Vagina (tissue), 2 donors: ENCODE measurements around the gene BCR. TPM values are rescaled to one million over a fixed set of nuclear protein-coding genes. Genes with fewer than 3 reads are reported as not detected.

ENCODE experiments used
- DNase-seq, 2 donors: peaks; one replicate each; pipeline ENCODE4 v3.0.0-alpha.2; 2017; ENCODE audit errors: extremely low spot score in 2 of 2
- H3K27ac ChIP-seq: fragments of 200-600 bp; sonication (generic); one replicate; pipeline ENCODE4 v1.5.1; 2019
- H3K27me3 ChIP-seq: fragments of 200-600 bp; sonication (generic); one replicate; pipeline ENCODE4 v1.5.1; 2019
- H3K36me3 ChIP-seq, 2 donors: fragments of 200-600 bp; sonication (generic); one replicate each; pipeline ENCODE4 v1.5.1; 2017 to 2019
- H3K4me1 ChIP-seq: fragments of 200-600 bp; sonication (generic); one replicate; pipeline ENCODE4 v1.5.1; 2019
- H3K4me3 ChIP-seq, 2 donors: fragments of 200-600 bp; sonication (generic); 1 replicate in 1 of 2; 2 replicates in 1 of 2; pipeline ENCODE4 v1.5.1; 2016 to 2019
- H3K9me3 ChIP-seq: fragments of 200-600 bp; sonication (generic); one replicate; pipeline ENCODE4 v1.5.1; 2019
- POLR2A ChIP-seq, 2 donors: fragments of 450-650 bp; IDR thresholded peaks; one replicate each; pipeline ENCODE4 v1.6.1; 2017; ENCODE audit warnings: antibody characterized with exemption in 2 of 2, mild to moderate bottlenecking in 2 of 2, moderate library complexity in 2 of 2
- POLR2AphosphoS5 ChIP-seq, 2 donors: sonication (generic); formaldehyde crosslinking; IDR thresholded peaks; one replicate each; pipeline ENCODE4 v1.9.0; 2017; ENCODE audit warnings: antibody characterized with exemption in 2 of 2, mild to moderate bottlenecking in 2 of 2, low read depth in 1 of 2; ENCODE audit not compliant: insufficient read depth in 1 of 2
- intact Hi-C: fragments of 100-400 bp; cut with DNase I; formaldehyde crosslinking; loops from one replicate; pipeline ENCODE4 v1.15.1; 2023
- total RNA-seq: library from RNA; depleted of rRNA; stranded (reverse); fragments of >200 nt; gene quantifications from one replicate; pipeline ENCODE4 v1.2.3, GENCODE V29; 2016
- TF ChIP-seq, protein P1 (sequence below), 3 experiments: fragments of 450-650 bp in 2 of 3; fragments of 200-600 bp in 1 of 3; sonication (generic) in 1 of 3; IDR thresholded peaks; one replicate each; pipeline ENCODE4 v1.5.1; 2017 to 2019; ENCODE audit warnings: antibody characterized with exemption in 3 of 3, mild to moderate bottlenecking in 2 of 3, moderate library complexity in 2 of 3

The BCR gene
- total RNA-seq, 1 donor from 2014 or later = 52.5 TPM

DNA sequence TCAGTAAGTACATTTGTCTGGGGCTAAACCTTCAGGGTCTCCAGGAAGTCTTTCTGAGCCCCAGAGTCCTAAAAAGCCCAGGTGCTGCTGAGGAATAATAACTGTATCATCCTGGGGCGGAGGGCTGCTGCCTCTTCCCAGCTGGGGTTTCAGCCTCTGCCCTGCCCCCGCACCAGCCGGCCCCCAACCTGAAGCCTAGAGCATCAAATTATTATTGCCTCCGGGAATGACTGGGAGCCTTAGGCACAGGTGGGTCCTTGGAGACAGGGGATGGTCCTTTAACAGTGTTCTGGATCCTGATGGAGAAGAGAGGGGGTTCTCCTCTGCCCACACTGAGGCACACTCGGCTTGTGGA, 64.4 kb downstream of the BCR start:
- no peak overlapping the region for H3K4me3 ChIP-seq
- TF ChIP-seq POLR2AphosphoS5 (IDR thresholded peaks at IDR 0.05; ENCODE audit: insufficient read depth in 1 of 2, low read depth in 1 of 2) (no peak), POLR2A (IDR thresholded peaks at IDR 0.05) (no peak)
- TF ChIP-seq, protein P1, sequence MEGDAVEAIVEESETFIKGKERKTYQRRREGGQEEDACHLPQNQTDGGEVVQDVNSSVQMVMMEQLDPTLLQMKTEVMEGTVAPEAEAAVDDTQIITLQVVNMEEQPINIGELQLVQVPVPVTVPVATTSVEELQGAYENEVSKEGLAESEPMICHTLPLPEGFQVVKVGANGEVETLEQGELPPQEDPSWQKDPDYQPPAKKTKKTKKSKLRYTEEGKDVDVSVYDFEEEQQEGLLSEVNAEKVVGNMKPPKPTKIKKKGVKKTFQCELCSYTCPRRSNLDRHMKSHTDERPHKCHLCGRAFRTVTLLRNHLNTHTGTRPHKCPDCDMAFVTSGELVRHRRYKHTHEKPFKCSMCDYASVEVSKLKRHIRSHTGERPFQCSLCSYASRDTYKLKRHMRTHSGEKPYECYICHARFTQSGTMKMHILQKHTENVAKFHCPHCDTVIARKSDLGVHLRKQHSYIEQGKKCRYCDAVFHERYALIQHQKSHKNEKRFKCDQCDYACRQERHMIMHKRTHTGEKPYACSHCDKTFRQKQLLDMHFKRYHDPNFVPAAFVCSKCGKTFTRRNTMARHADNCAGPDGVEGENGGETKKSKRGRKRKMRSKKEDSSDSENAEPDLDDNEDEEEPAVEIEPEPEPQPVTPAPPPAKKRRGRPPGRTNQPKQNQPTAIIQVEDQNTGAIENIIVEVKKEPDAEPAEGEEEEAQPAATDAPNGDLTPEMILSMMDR (IDR thresholded peaks at IDR 0.05) = no peak
- peaks cover 28% of the 10 kb centered on the region for H3K4me1 ChIP-seq
- H3K36me3 ChIP-seq = no peaks in the 10 kb centered on the region
- no peak for DNase-seq
- H3K27me3 ChIP-seq = no peaks in the 10 kb centered on the region
- no peak overlapping the region for H3K27ac ChIP-seq
- no peaks in the 10 kb centered on the region for H3K9me3 ChIP-seq
- intact Hi-C loops = no loop called here

DNA sequence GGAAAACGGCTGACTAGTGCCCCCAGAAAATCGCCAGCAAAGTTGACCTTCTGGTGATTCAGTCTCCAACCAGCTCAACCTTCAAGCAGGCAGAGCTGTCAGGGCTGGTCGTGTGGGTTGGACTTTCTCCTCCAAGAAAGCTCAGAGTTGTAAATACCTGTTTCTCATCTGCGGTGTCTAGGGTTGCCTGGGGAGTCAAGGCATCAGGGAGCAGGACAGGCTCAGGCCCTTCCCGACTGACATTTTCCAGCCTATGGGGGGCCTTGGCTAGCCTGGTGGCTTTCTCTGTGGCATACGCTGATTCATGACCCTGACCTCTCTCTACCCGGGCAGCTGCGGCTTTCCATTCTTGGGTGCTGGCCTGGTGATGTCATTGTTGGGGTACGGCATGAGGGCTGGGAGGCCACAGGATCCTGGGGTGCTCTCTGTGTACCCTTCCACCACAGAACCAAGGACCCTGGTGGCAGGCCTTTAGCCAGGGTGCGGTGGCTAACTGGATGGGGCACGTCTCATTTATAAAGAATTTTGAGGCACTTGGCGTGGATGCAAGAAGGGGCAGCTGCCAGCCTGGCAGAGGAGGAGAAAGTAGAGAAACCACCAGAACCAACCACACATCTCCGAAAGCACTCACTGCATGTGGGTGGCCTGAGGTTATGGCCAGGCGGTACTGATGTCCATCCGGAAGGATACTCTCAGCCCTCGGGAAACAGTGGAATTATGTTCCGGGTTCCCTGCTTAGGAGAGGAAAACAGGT, 64.9 kb downstream of the BCR start:
- H3K36me3 ChIP-seq = no peaks in the 10 kb centered on the region
- intact Hi-C loops = no loop called here
- TF ChIP-seq POLR2A (IDR thresholded peaks at IDR 0.05) (no peak), POLR2AphosphoS5 (IDR thresholded peaks at IDR 0.05; ENCODE audit: insufficient read depth in 1 of 2, low read depth in 1 of 2) (no peak)
- TF ChIP-seq, protein P1 (IDR thresholded peaks at IDR 0.05) = no peak
- no peak overlapping the region for H3K27ac ChIP-seq
- H3K4me1 ChIP-seq = peaks cover 28% of the 10 kb centered on the region
- no peaks in the 10 kb centered on the region for H3K27me3 ChIP-seq
- H3K4me3 ChIP-seq = no peak overlapping the region
- no peak for DNase-seq
- no peaks in the 10 kb centered on the region for H3K9me3 ChIP-seq

DNA sequence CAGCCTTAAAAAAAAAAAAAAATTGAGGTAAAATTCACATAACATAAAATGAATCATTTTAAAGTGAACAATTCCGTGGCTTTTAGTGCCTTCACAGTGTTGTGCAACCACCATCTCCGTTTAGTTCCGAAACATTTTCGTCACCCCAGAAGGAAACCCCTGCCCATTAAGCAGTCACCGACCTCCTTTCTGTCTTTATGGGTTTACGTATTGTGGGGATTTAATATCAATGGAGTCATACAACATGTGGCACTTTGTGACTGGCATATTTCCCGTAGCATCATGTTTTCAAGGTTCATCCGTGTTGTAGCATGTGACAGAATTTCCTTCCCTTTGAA, 65.5 kb downstream of the BCR start:
- H3K27ac ChIP-seq = no peak overlapping the region

DNA sequence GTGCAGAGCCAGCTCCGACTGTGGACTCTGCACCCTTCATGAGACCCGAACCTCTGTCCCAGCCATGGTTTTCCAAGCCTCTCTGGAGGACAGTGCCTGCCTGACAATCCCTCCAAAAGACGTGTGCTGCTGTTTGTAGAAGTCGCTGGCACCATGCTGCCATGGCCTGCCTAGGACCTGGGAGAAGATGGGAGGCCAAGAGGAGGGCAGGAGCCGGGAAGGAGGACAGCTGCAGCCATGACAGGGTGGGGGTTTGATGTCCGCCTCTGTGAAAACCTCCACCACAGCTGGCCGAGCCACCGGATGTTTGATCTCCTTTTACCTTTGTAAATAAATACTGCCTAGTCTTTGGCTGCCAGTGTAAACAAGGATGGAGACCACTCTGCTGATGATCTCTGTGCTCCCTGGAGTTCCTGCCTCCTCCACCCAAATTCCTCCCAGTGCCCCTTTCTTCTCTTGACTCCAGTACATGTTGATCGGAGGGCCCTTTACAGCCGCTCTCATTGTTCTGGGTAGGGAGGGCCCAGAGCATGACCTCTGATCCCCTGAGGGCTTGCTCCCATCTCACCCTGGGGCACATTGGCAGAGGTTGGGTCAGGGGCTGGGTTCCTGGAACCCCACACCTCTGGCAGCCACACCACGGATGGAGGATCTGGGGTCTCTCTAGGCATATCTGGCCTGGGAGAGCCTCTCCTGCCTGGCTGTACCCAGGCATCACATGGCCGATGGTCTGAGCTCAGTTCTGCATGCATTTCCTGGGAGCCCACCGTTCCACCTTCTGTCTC, 66.9 kb downstream of the BCR start:
- no peak overlapping the region for H3K27ac ChIP-seq
- H3K36me3 ChIP-seq = no peaks in the 10 kb centered on the region
- H3K4me1 ChIP-seq = peaks cover 14% of the 10 kb centered on the region
- DNase-seq = no peak
- no peaks in the 10 kb centered on the region for H3K9me3 ChIP-seq
- intact Hi-C loops = no loop called here
- no peak overlapping the region for H3K4me3 ChIP-seq
- no peaks in the 10 kb centered on the region for H3K27me3 ChIP-seq
- TF ChIP-seq, protein P1 (IDR thresholded peaks at IDR 0.05) = no peak
- no peak for TF ChIP-seq POLR2AphosphoS5 (IDR thresholded peaks at IDR 0.05; ENCODE audit: insufficient read depth in 1 of 2, low read depth in 1 of 2)
- no peak for TF ChIP-seq POLR2A (IDR thresholded peaks at IDR 0.05)

More for the DNA sequence above, 65.5 kb downstream of the BCR start:
- Histone ChIP-seq H3K9me3 (no peaks in the 10 kb centered on the region), H3K4me3 (no peak overlapping the region), H3K27me3 (no peaks in the 10 kb centered on the region), H3K4me1 (peaks cover 28% of the 10 kb centered on the region), H3K36me3 (no peaks in the 10 kb centered on the region)
- intact Hi-C loops = no loop called here
- DNase-seq = no peak
- TF ChIP-seq POLR2A (IDR thresholded peaks at IDR 0.05) (no peak), POLR2AphosphoS5 (IDR thresholded peaks at IDR 0.05; ENCODE audit: insufficient read depth in 1 of 2, low read depth in 1 of 2) (no peak)
- TF ChIP-seq, protein P1 (IDR thresholded peaks at IDR 0.05) = no peak

DNA sequence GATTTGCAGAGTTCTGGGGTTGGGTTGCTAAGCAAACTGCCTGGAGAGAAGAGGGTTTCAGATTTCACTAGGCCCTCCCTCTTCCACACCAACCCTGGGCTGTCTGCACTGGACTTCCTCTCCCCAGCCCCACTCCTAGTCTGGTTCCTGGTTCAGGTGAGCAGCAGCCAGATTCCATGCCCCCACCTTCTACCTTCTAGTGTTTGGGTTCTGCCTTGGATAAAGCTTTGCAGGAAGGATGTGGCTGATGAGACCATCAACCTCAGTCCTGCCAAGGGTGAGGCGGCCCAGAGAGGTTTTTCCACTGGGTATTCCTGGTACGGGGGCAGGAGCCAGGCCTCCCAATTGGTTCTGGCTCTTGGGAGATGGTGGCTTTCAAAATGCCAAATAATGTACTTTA, 68.3 kb downstream of the BCR start:
- H3K4me1 ChIP-seq = peaks cover 13% of the 10 kb centered on the region
- H3K4me3 ChIP-seq = no peak overlapping the region
- DNase-seq = no peak
- intact Hi-C loops = no loop called here
- H3K9me3 ChIP-seq = no peaks in the 10 kb centered on the region
- TF ChIP-seq POLR2A (IDR thresholded peaks at IDR 0.05) (no peak), POLR2AphosphoS5 (IDR thresholded peaks at IDR 0.05; ENCODE audit: insufficient read depth in 1 of 2, low read depth in 1 of 2) (no peak)
- TF ChIP-seq, protein P1 (IDR thresholded peaks at IDR 0.05) = no peak
- no peaks in the 10 kb centered on the region for H3K36me3 ChIP-seq
- H3K27ac ChIP-seq = no peak overlapping the region
- no peaks in the 10 kb centered on the region for H3K27me3 ChIP-seq
